HCT116 (cell line): ENCODE results near the gene ATP5F1D. TPM values are rescaled to one million over a fixed set of nuclear protein-coding genes. Genes with fewer than 3 reads are reported as not detected.

ENCODE experiments used
- ATAC-seq: fragments of 200-7000 bp; cut with Tn5 transposase; 2 replicates; pipeline ENCODE4 v1.9.1; 2020; ENCODE audit warnings: mild to moderate bottlenecking, moderate library complexity
- BruUV-seq: library from RNA; stranded (reverse); fragments of 400-500 nt; replicated peaks from 2 replicates; lab custom pipeline; 2021; lab: Mats Ljungman, UMichigan
- CTCF ChIA-PET: fragments of 300-600 bp; sonication (Branson Sonifier 250); formaldehyde crosslinking; loops from one replicate; lab custom pipeline; 2021; ENCODE audit warnings: antibody characterized with exemption; lab: Charles Lee
- POLR2A ChIA-PET: fragments of 300-600, 350-600 bp; sonication (Branson Sonifier 250); formaldehyde crosslinking; loops from one replicate; lab custom pipeline; 2021; ENCODE audit warnings: antibody characterized with exemption; lab: Charles Lee
- RAD21 ChIA-PET, 2 experiments: fragments of 300-600 bp; sonication (Branson Sonifier 250); formaldehyde crosslinking; loops; one replicate each; lab custom pipeline; 2023; ENCODE audit warnings: low total read pairs in 2 of 2; ENCODE audit not compliant: uncharacterized antibody in 2 of 2, unreplicated experiment in 2 of 2, low non-redundant PET in 1 of 2; lab: Charles Lee
- DNase-seq: peaks from one replicate; pipeline ENCODE4 v3.0.0-alpha.2; 2010; ENCODE audit warnings: low read depth, low spot score
- H2AFZ ChIP-seq: fragments of 200-600 bp; shearing (Covaris generic), sonication (generic); 2 replicates; pipeline ENCODE4 v1.6.1; 2017; ENCODE audit warnings: low read depth, mixed run types, mixed read lengths, antibody characterized with exemption, low read length; ENCODE audit not compliant: poor library complexity, severe bottlenecking
- H3K27ac ChIP-seq: 2 replicates; pipeline ENCODE4 v1.5.1; 2012; ENCODE audit warnings: low read depth, low read length
- H3K27me3 ChIP-seq: fragments of 200-600 bp; sonication (generic); 2 replicates; pipeline ENCODE4 v1.6.1; 2016; ENCODE audit warnings: mixed run types, low read length, mixed read lengths; ENCODE audit not compliant: insufficient read depth
- H3K36me3 ChIP-seq, 2 experiments: fragments of 200-500 bp in 1 of 2; fragments of 200-600 bp in 1 of 2; sonication (Bioruptor generic) in 1 of 2; sonication (generic) in 1 of 2; 2 replicates each; pipeline versions ENCODE4 v1.5.1 to v1.6.1; 2014 to 2016; ENCODE audit warnings: low read length in 2 of 2, inconsistent platforms in 1 of 2, mixed read lengths in 1 of 2, mixed run types in 1 of 2; ENCODE audit not compliant: insufficient read depth in 2 of 2, control insufficient read depth in 1 of 2
- H3K4me1 ChIP-seq, 2 experiments: fragments of 200-600 bp in 1 of 2; sonication (generic) in 1 of 2; 2 replicates each; pipeline versions ENCODE4 v1.5.1 to v1.6.1; 2012 to 2017; ENCODE audit warnings: low read length in 2 of 2, inconsistent platforms in 1 of 2, mild to moderate bottlenecking in 1 of 2, mixed read lengths in 1 of 2, mixed run types in 1 of 2, moderate library complexity in 1 of 2; ENCODE audit not compliant: insufficient read depth in 2 of 2, control insufficient read depth in 1 of 2
- H3K4me2 ChIP-seq: fragments of 200-600 bp; sonication (generic); 2 replicates; pipeline ENCODE4 v1.6.1; 2017; ENCODE audit warnings: mixed run types, low read length, mixed read lengths
- H3K4me3 ChIP-seq, 2 experiments: fragments of 200-600 bp in 1 of 2; sonication (generic) in 1 of 2; replicated peaks in 1 of 2; 2 replicates each; pipeline ENCODE4 v1.5.1; 2011 to 2016; ENCODE audit warnings: low read length in 2 of 2, control low read depth in 1 of 2, low read depth in 1 of 2, mild to moderate bottlenecking in 1 of 2, mixed read lengths in 1 of 2, mixed run types in 1 of 2
- H3K79me2 ChIP-seq: fragments of 200-600 bp; sonication (generic); 2 replicates; pipeline ENCODE4 v1.6.1; 2017; ENCODE audit warnings: mild to moderate bottlenecking, mixed run types, low read length, moderate library complexity, mixed read lengths; ENCODE audit not compliant: insufficient read depth
- H3K9ac ChIP-seq: fragments of 200-600 bp; sonication (generic); 2 replicates; pipeline ENCODE4 v1.6.1; 2016; ENCODE audit warnings: low read length, mixed read lengths
- H3K9me2 ChIP-seq: fragments of 200-600 bp; sonication (generic), shearing (Covaris generic); 2 replicates; pipeline ENCODE4 v1.6.1; 2017; ENCODE audit warnings: mixed run types, mild to moderate bottlenecking, moderate library complexity; ENCODE audit not compliant: insufficient read depth
- H3K9me3 ChIP-seq, 2 experiments: fragments of 200-500 bp in 1 of 2; fragments of 200-600 bp in 1 of 2; sonication (Bioruptor generic) in 1 of 2; sonication (generic) in 1 of 2; 2 replicates each; pipeline ENCODE4 v1.6.1; 2014 to 2017; ENCODE audit warnings: low read length in 2 of 2, mixed read lengths in 2 of 2, inconsistent platforms in 1 of 2, low read depth in 1 of 2, mild to moderate bottlenecking in 1 of 2, mixed run types in 1 of 2, moderate library complexity in 1 of 2; ENCODE audit not compliant: control insufficient read depth in 1 of 2, insufficient read depth in 1 of 2
- H4K20me1 ChIP-seq: fragments of 200-600 bp; sonication (generic), shearing (Covaris generic); 2 replicates; pipeline ENCODE4 v1.6.1; 2017; ENCODE audit warnings: mixed run types, mild to moderate bottlenecking, moderate library complexity; ENCODE audit not compliant: insufficient read depth
- CTCF ChIP-seq, 3 experiments: fragments of 200-600 bp in 1 of 3; sonication (generic) in 1 of 3; IDR thresholded peaks in 2 of 3; conservative IDR thresholded peaks in 1 of 3; 2 replicates each; pipeline ENCODE4 v1.5.1; 2012 to 2017; ENCODE audit warnings: low read depth in 2 of 3, low read length in 2 of 3, antibody characterized with exemption in 1 of 3, borderline replicate concordance in 1 of 3, control low read depth in 1 of 3, mild to moderate bottlenecking in 1 of 3, mixed read lengths in 1 of 3, mixed run types in 1 of 3, moderate library complexity in 1 of 3; ENCODE audit not compliant: insufficient read depth in 1 of 3
- EZH2phosphoT487 ChIP-seq: fragments of 200-600 bp; IDR thresholded peaks from 2 replicates; pipeline ENCODE4 v1.6.1; 2018; ENCODE audit warnings: antibody characterized with exemption, borderline replicate concordance
- MAX ChIP-seq: IDR thresholded peaks from 2 replicates; pipeline ENCODE4 v1.6.1; 2012
- RAD21 ChIP-seq: IDR thresholded peaks from 2 replicates; pipeline ENCODE4 v1.6.1; 2012; ENCODE audit warnings: low read depth, mild to moderate bottlenecking
- REST ChIP-seq: IDR thresholded peaks from 2 replicates; pipeline ENCODE4 v1.6.1; 2012; ENCODE audit warnings: low read depth
- intact Hi-C: fragments of 100-400 bp; cut with micrococcal nuclease; formaldehyde crosslinking; loops from 2 replicates; pipeline ENCODE4 v1.10.0; 2022
- total RNA-seq: library from RNA; stranded (reverse); gene quantifications from one replicate; pipeline ENCODE4 v1.2.1, GENCODE V29; 2021; ENCODE audit not compliant: unreplicated experiment

Gene ATP5F1D
- total RNA-seq, 1 experiment from 2014 or later: 428 TPM

DNA sequence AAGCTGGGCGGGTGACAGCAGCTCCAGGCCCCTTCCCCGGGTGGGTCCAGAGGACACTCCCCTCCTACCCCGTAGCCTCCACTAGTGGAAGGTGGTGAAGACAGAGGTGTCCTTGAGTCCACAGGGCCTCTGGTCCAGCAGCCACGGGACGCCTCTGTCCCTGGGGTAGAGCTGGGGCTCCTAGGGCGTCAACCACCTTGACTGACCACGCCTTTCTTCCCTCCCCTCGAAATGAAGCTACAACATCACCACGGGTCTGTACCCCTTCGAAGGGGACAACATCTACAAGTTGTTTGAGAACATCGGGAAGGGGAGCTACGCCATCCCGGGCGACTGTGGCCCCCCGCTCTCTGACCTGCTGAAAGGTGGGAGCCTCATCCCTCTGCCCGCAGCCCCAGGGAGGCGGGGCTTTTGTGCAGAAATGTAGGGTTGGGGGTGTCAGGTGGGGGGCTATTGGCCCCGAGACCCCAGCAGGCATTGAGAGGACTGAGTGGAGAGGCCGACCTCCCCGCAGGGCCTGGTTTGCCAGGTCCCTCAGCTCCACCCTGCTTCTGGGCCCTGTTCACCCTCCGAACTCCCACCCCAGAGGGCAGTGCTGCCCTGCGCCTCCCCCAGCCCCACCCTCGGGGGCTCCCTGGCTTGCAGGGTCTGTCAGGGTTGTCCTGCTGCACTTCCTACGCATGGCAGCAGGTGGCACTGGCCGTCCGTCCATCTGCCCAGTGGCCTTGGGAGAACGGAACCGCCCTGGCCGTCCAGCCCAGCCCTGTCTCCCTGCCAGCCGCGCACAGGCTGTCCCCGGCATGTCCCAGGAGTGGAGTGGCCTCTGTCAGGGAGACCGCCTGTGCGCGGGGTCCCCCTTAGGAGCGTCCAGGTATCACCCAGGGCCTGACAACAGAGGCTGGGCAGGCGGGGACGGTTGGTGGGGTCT is 20.3 kb upstream of the ATP5F1D start:
- Histone ChIP-seq H3K27me3 (no peaks in the 10 kb centered on the region), H3K9me2 (no peaks in the 10 kb centered on the region), H3K9ac (no peak overlapping the region), H2AFZ (no peak overlapping the region), H4K20me1 (no peaks in the 10 kb centered on the region), H3K4me2 (no peak overlapping the region), H3K36me3 (peaks cover 2 to 6% of the 10 kb centered on the region in 2 experiments; a peak in 2 of 4 replicates), H3K79me2 (peaks cover 40% of the 10 kb centered on the region), H3K4me1 (peaks cover 0 to 22% of the 10 kb centered on the region in 2 experiments; a peak in 2 of 4 replicates)
- POLR2A ChIA-PET: no interaction called here
- no peak for DNase-seq
- TF ChIP-seq RAD21 (peak; percentile 53), CTCF (IDR thresholded peaks at IDR 0.05 in 2 of 3, conservative IDR thresholded peaks at IDR 0.05 in 1 of 3; ENCODE audit: borderline replicate concordance in 1 of 3, insufficient read depth in 1 of 3, low read depth in 2 of 3, low read length in 2 of 3) (peak; percentile 23 to 74 (median 58); a peak in 5 of 6 replicates), REST (no peak), MAX (no peak), EZH2phosphoT487 (no peak)
- TF ChIP-seq, all 23 proteins: peak for 2
- peak; percentile 35 for ATAC-seq
- ChIA-PET CTCF (interaction anchor here (0.6 to 2.4 kb wide), 4 partner anchors 17 to 108 kb away, joined by 3 to 8 read pairs (median 3); no protein-coding TSS in a partner anchor), RAD21 (no interaction called here)
- BruUV-seq: no TSS peak
- no peaks in the 10 kb centered on the region for H3K9me3 ChIP-seq
- H3K4me3 ChIP-seq: no peak overlapping the region
- H3K27ac ChIP-seq: no peak overlapping the region; the same call in 1 of the 2 replicates
- intact Hi-C loops: no loop called here
